Neural progenitor cell (in vitro differentiated cells): Measurements from ENCODE around the gene PPFIA2. TPM values are rescaled to one million over a fixed set of nuclear protein-coding genes. Genes with fewer than 3 reads are reported as not detected.

Source experiments
- DNase-seq: peaks from one replicate; pipeline ENCODE4 v3.0.0-alpha.2; 2016; ENCODE audit warnings: low spot score
- H2AFZ ChIP-seq: fragments of 200-600 bp; sonication (generic); replicated peaks from 2 replicates; pipeline ENCODE4 v1.6.1; 2016; ENCODE audit warnings: antibody characterized with exemption
- H3F3A ChIP-seq: fragments of 200-600 bp; sonication (generic); 2 replicates; pipeline ENCODE4 v1.6.1; 2016; ENCODE audit warnings: antibody characterized with exemption, low read depth
- H3K27ac ChIP-seq: fragments of 200-600 bp; sonication (generic); 2 replicates; pipeline ENCODE4 v1.5.1; 2016; ENCODE audit warnings: mild to moderate bottlenecking
- H3K27me3 ChIP-seq: fragments of 200-600 bp; sonication (generic); 2 replicates; pipeline ENCODE4 v1.6.1; 2016; ENCODE audit warnings: mild to moderate bottlenecking, moderate library complexity
- H3K36me3 ChIP-seq: fragments of 200-600 bp; sonication (generic); 2 replicates; pipeline ENCODE4 v1.5.1; 2016
- H3K4me1 ChIP-seq: fragments of 200-600 bp; sonication (generic); 2 replicates; pipeline ENCODE4 v1.6.1; 2016; ENCODE audit warnings: mixed run types
- H3K4me2 ChIP-seq: fragments of 200-600 bp; sonication (generic); 2 replicates; pipeline ENCODE4 v1.6.1; 2016
- H3K4me3 ChIP-seq: fragments of 200-600 bp; sonication (generic); 2 replicates; pipeline ENCODE4 v1.5.1; 2016
- H3K79me2 ChIP-seq: fragments of 200-600 bp; sonication (generic); 2 replicates; pipeline ENCODE4 v1.6.1; 2016; ENCODE audit warnings: low read depth
- H3K9ac ChIP-seq: fragments of 200-600 bp; sonication (generic); 2 replicates; pipeline ENCODE4 v1.6.1; 2016
- H3K9me3 ChIP-seq: fragments of 200-600 bp; sonication (generic); 2 replicates; pipeline ENCODE4 v1.5.1; 2016; ENCODE audit warnings: low read depth
- H4K20me1 ChIP-seq: fragments of 200-600 bp; sonication (generic); 2 replicates; pipeline ENCODE4 v1.6.1; 2016; ENCODE audit warnings: low read depth
- H3K27ac Mint-ChIP-seq: 3 replicates; pipeline ENCODE4 v1.8.0; 2021; ENCODE audit warnings: mixed read lengths
- H3K27me3 Mint-ChIP-seq: 2 replicates; pipeline ENCODE4 v1.8.0; 2022; ENCODE audit warnings: low read depth, mild to moderate bottlenecking, inconsistent platforms, moderate library complexity, mixed read lengths; ENCODE audit not compliant: insufficient read depth
- H3K36me3 Mint-ChIP-seq: 3 replicates; pipeline ENCODE4 v1.8.0; 2021; ENCODE audit warnings: mixed read lengths
- H3K4me1 Mint-ChIP-seq: 3 replicates; pipeline ENCODE4 v1.8.0; 2021; ENCODE audit warnings: mixed read lengths
- H3K4me3 Mint-ChIP-seq: 3 replicates; pipeline ENCODE4 v1.8.0; 2021; ENCODE audit warnings: mild to moderate bottlenecking, moderate library complexity, mixed read lengths
- H3K9me3 Mint-ChIP-seq: 3 replicates; pipeline ENCODE4 v1.8.0; 2020; ENCODE audit warnings: mixed read lengths
- EZH2 ChIP-seq: fragments of 200-600 bp; sonication (generic); IDR thresholded peaks from 2 replicates; pipeline ENCODE4 v1.6.1; 2017; ENCODE audit warnings: antibody characterized with exemption, mild to moderate bottlenecking, moderate library complexity
- EZH2phosphoT487 ChIP-seq: fragments of 200-600 bp; sonication (generic); IDR thresholded peaks from 2 replicates; pipeline ENCODE4 v1.6.1; 2017; ENCODE audit warnings: antibody characterized with exemption
- total RNA-seq: library from RNA; depleted of rRNA; stranded (reverse); fragments of >200 nt; gene quantifications from 2 replicates; pipeline ENCODE4 v1.2.3, GENCODE V29; 2015; ENCODE audit warnings: low replicate concordance
- TF ChIP-seq, protein P1 (sequence below): fragments of 200-600 bp; sonication (generic); IDR thresholded peaks from 2 replicates; pipeline ENCODE4 v1.5.1; 2017; ENCODE audit warnings: antibody characterized with exemption, mild to moderate bottlenecking

Gene PPFIA2
- total RNA-seq, 1 donor from 2014 or later: 1.4 TPM

- Mint-ChIP-seq H3K36me3 (no peaks in the 10 kb centered on the region), H3K4me3 (no peak overlapping the region), H3K27me3 (no peaks in the 10 kb centered on the region), H3K9me3 (no peaks in the 10 kb centered on the region), H3K4me1 (no peaks in the 10 kb centered on the region), H3K27ac (no peak overlapping the region)
- Histone ChIP-seq H3K36me3 (no peaks in the 10 kb centered on the region), H3K27ac (no peak overlapping the region), H3K27me3 (peaks cover 7% of the 10 kb centered on the region), H3K4me3 (no peak overlapping the region), H3K4me1 (peaks cover 10% of the 10 kb centered on the region), H3K9ac (no peak overlapping the region), H3K79me2 (no peaks in the 10 kb centered on the region), H3K9me3 (no peaks in the 10 kb centered on the region), H4K20me1 (no peaks in the 10 kb centered on the region), H3F3A (no peaks in the 10 kb centered on the region), H2AFZ (no peak overlapping the region), H3K4me2 (no peak overlapping the region)
- no peak for DNase-seq
- TF ChIP-seq, protein P1, sequence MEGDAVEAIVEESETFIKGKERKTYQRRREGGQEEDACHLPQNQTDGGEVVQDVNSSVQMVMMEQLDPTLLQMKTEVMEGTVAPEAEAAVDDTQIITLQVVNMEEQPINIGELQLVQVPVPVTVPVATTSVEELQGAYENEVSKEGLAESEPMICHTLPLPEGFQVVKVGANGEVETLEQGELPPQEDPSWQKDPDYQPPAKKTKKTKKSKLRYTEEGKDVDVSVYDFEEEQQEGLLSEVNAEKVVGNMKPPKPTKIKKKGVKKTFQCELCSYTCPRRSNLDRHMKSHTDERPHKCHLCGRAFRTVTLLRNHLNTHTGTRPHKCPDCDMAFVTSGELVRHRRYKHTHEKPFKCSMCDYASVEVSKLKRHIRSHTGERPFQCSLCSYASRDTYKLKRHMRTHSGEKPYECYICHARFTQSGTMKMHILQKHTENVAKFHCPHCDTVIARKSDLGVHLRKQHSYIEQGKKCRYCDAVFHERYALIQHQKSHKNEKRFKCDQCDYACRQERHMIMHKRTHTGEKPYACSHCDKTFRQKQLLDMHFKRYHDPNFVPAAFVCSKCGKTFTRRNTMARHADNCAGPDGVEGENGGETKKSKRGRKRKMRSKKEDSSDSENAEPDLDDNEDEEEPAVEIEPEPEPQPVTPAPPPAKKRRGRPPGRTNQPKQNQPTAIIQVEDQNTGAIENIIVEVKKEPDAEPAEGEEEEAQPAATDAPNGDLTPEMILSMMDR: no peak
- TF ChIP-seq EZH2phosphoT487: no peak
- TF ChIP-seq EZH2: no peak
These were observed 418.2 kb downstream of the PPFIA2 start for GRCh38 chr12:81340910-81341309.

GRCh38 chr12:81339071-81339470 is 420.1 kb downstream of the PPFIA2 start:
- no peak overlapping the region for H3K27ac Mint-ChIP-seq
- no peak overlapping the region for H3K27ac ChIP-seq
- TF ChIP-seq, protein P1: no peak
- TF ChIP-seq EZH2 (no peak), EZH2phosphoT487 (no peak)
- H3K9ac ChIP-seq: no peak overlapping the region
- no peaks in the 10 kb centered on the region for H3K36me3 ChIP-seq
- peaks cover 7% of the 10 kb centered on the region for H3K27me3 ChIP-seq
- H3K4me3 ChIP-seq: no peak overlapping the region
- H2AFZ ChIP-seq: peak overlapping the region; percentile 80
- H3K9me3 ChIP-seq: no peaks in the 10 kb centered on the region
- H3K4me3 Mint-ChIP-seq: no peak overlapping the region
- peak overlapping the region; percentile 45 for H3K4me2 ChIP-seq
- peak; percentile 46 for DNase-seq
- H3K79me2 ChIP-seq: no peaks in the 10 kb centered on the region
- no peaks in the 10 kb centered on the region for H3K9me3 Mint-ChIP-seq
- no peaks in the 10 kb centered on the region for H3K27me3 Mint-ChIP-seq
- H3K4me1 ChIP-seq: peaks cover 10% of the 10 kb centered on the region
- H4K20me1 ChIP-seq: no peaks in the 10 kb centered on the region
- H3F3A ChIP-seq: no peaks in the 10 kb centered on the region
- H3K4me1 Mint-ChIP-seq: no peaks in the 10 kb centered on the region
- H3K36me3 Mint-ChIP-seq: no peaks in the 10 kb centered on the region

- Histone ChIP-seq H4K20me1 (no peaks in the 10 kb centered on the region), H3K9me3 (no peaks in the 10 kb centered on the region), H3K4me1 (peaks cover 10% of the 10 kb centered on the region), H3K27ac (no peak overlapping the region), H2AFZ (no peak overlapping the region), H3K36me3 (no peaks in the 10 kb centered on the region), H3K4me2 (no peak overlapping the region), H3K9ac (no peak overlapping the region), H3F3A (no peaks in the 10 kb centered on the region), H3K27me3 (peaks cover 7% of the 10 kb centered on the region), H3K79me2 (no peaks in the 10 kb centered on the region), H3K4me3 (no peak overlapping the region)
- no peak for DNase-seq
- no peaks in the 10 kb centered on the region for H3K36me3 Mint-ChIP-seq
- H3K27me3 Mint-ChIP-seq: no peaks in the 10 kb centered on the region
- no peak overlapping the region for H3K4me3 Mint-ChIP-seq
- H3K27ac Mint-ChIP-seq: no peak overlapping the region
- no peak for TF ChIP-seq EZH2phosphoT487
- TF ChIP-seq, protein P1: no peak
- no peak for TF ChIP-seq EZH2
- no peaks in the 10 kb centered on the region for H3K4me1 Mint-ChIP-seq
- no peaks in the 10 kb centered on the region for H3K9me3 Mint-ChIP-seq
These were observed 421.3 kb downstream of the PPFIA2 start for GRCh38 chr12:81337886-81338285.
